Esophagus squamous epithelium (tissue), 4 donors: Measurements from ENCODE around the gene MDM1.

ENCODE experiments used
- POLR2A ChIP-seq, 4 donors: fragments of 450-650 bp; IDR thresholded peaks; one replicate each; pipeline ENCODE4 v1.6.1; 2017; ENCODE audit warnings: antibody characterized with exemption in 4 of 4, mild to moderate bottlenecking in 4 of 4, moderate library complexity in 3 of 4
- TF ChIP-seq, protein P1 (sequence below), 6 experiments: fragments of 450-650 bp in 4 of 6; fragments of 200-600 bp in 2 of 6; sonication (generic) in 2 of 6; IDR thresholded peaks; one replicate each; pipeline ENCODE4 v1.5.1; 2016 to 2019; ENCODE audit warnings: antibody characterized with exemption in 6 of 6, mild to moderate bottlenecking in 4 of 6, moderate library complexity in 4 of 6

DNA sequence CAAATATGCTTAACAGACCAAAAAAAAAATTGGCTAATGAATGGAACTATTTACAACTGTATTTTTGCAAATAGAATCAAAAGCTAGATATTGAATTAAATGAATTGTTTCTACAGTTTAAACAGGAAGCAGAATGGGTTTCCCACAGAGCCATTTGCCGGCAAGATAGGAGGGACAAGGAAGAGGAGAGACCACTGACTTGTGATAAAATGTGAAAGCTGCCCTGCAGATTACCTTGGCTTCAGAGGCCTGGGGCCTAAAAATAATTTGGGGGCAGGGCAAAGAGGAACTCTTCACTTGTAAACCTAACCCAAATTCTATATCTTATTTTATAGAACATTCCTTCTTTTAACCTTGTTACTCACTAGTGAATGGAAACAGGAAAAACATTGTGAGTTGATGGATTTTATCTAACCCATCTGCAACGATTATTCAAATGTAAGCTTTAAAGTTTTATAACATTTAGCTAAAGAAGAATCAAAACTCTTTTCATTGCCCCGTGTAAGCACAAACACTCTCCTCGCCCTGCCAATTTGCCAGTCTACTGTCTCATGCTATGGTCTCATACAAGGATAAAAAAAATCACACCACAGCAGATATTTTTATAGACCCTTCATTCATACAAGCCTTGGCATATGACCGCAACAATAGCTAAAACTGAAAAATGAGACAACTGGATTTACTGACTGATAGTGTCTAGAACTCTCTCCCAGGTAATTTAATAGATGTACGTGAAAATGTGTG lies 49.5 kb upstream of the MDM1 start:
- no peak for TF ChIP-seq POLR2A (IDR thresholded peaks at IDR 0.05)
- TF ChIP-seq, protein P1, sequence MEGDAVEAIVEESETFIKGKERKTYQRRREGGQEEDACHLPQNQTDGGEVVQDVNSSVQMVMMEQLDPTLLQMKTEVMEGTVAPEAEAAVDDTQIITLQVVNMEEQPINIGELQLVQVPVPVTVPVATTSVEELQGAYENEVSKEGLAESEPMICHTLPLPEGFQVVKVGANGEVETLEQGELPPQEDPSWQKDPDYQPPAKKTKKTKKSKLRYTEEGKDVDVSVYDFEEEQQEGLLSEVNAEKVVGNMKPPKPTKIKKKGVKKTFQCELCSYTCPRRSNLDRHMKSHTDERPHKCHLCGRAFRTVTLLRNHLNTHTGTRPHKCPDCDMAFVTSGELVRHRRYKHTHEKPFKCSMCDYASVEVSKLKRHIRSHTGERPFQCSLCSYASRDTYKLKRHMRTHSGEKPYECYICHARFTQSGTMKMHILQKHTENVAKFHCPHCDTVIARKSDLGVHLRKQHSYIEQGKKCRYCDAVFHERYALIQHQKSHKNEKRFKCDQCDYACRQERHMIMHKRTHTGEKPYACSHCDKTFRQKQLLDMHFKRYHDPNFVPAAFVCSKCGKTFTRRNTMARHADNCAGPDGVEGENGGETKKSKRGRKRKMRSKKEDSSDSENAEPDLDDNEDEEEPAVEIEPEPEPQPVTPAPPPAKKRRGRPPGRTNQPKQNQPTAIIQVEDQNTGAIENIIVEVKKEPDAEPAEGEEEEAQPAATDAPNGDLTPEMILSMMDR (IDR thresholded peaks at IDR 0.05) = no peak
